Activated CD4-positive, alpha-beta T cell treated with anti-CD3 and anti-CD28 coated beads, Interleukin-2, amount 50 U/mL, for 24 hours (primary cell): ENCODE measurements around the gene MAP1LC3B2.
"Not testable (repeated sequence)": the region's sequence is repeated elsewhere in the genome, so short reads cannot be mapped to it uniquely, and the experiment has no call there.

Experiments used
- DNase-seq, 2 donors: peaks; one replicate each; pipeline ENCODE4 v3.0.0-alpha.2; 2020; ENCODE audit warnings: low read depth in 1 of 2, low spot score in 1 of 2

The MAP1LC3B2 gene

GRCh38 chr12:116556964-116557698 lies 2.0 kb upstream of the MAP1LC3B2 start:
- no peak for DNase-seq

GRCh38 chr12:116558280-116559161 lies 660 bp upstream of the MAP1LC3B2 start:
- DNase-seq: no peak

- no peak for DNase-seq
These were observed 2.1 kb downstream of the MAP1LC3B2 start for GRCh38 chr12:116561181-116561821.

GRCh38 chr12:116562090-116562489 lies 2.9 kb downstream of the MAP1LC3B2 start:
- no peak for DNase-seq

- no peak for DNase-seq
These were observed 4.1 kb downstream of the MAP1LC3B2 start for GRCh38 chr12:116563262-116563661.

- no peak for DNase-seq
These were observed 4.9 kb downstream of the MAP1LC3B2 start for GRCh38 chr12:116564080-116564479.

- DNase-seq: not testable (repeated sequence)
These were observed 6.0 kb downstream of the MAP1LC3B2 start for GRCh38 chr12:116565221-116565620.

GRCh38 chr12:116565963-116566362 lies 6.8 kb downstream of the MAP1LC3B2 start:
- no peak for DNase-seq

- DNase-seq: no peak
These were observed 9.0 kb downstream of the MAP1LC3B2 start for GRCh38 chr12:116568203-116568602.

GRCh38 chr12:116571089-116571488 lies 11.9 kb downstream of the MAP1LC3B2 start:
- DNase-seq: no peak

GRCh38 chr12:116573776-116574175 lies 14.6 kb downstream of the MAP1LC3B2 start:
- DNase-seq: no peak

GRCh38 chr12:116575754-116576153 lies 16.6 kb downstream of the MAP1LC3B2 start:
- DNase-seq: not testable (repeated sequence)

- no peak for DNase-seq
These were observed 18.0 kb downstream of the MAP1LC3B2 start for GRCh38 chr12:116577154-116577561.

- DNase-seq: no peak
These were observed 18.9 kb downstream of the MAP1LC3B2 start for GRCh38 chr12:116578051-116578450.

GRCh38 chr12:116582610-116583009 lies 23.4 kb downstream of the MAP1LC3B2 start:
- DNase-seq: no peak

- no peak for DNase-seq
These were observed 24.0 kb downstream of the MAP1LC3B2 start for GRCh38 chr12:116583129-116583694.

- DNase-seq: no peak
These were observed 28.1 kb downstream of the MAP1LC3B2 start for GRCh38 chr12:116587270-116587669.

- DNase-seq: no peak
These were observed 29.3 kb downstream of the MAP1LC3B2 start for GRCh38 chr12:116588390-116589028.

- no peak for DNase-seq
These were observed 30.4 kb downstream of the MAP1LC3B2 start for GRCh38 chr12:116589581-116589980.

- DNase-seq: no peak
These were observed 31.4 kb downstream of the MAP1LC3B2 start for GRCh38 chr12:116590561-116590960.
